ENCODE measurements around the gene FBXO21.
"Not testable (repeated sequence)": the region's sequence is repeated elsewhere in the genome, so short reads cannot be mapped to it uniquely, and the experiment has no call there.

FBXO21 gene

DNA sequence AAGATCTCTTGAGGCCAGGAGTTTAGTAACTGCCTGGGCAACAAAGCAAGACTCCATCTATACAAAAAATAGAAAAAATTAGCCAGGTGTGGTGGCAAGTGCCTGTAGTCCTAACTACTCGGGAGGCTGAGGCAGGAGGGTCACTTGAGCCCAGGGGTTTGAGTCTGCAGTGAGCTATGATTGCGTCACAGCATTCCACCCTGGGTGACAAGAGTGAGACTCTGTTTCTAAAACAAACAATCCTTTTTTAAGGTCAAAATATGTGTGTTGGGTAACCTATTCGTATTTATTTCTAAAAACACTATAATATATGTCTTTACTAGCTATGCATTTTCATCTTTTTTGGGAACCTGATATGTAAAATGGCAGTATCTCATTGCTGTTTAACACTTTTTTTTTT lies 7.4 kb downstream of the FBXO21 start:
- no peak for TF ChIP-seq ZFX (IDR thresholded peaks at IDR 0.05; ENCODE audit: borderline replicate concordance)
- TF ChIP-seq, protein P1, sequence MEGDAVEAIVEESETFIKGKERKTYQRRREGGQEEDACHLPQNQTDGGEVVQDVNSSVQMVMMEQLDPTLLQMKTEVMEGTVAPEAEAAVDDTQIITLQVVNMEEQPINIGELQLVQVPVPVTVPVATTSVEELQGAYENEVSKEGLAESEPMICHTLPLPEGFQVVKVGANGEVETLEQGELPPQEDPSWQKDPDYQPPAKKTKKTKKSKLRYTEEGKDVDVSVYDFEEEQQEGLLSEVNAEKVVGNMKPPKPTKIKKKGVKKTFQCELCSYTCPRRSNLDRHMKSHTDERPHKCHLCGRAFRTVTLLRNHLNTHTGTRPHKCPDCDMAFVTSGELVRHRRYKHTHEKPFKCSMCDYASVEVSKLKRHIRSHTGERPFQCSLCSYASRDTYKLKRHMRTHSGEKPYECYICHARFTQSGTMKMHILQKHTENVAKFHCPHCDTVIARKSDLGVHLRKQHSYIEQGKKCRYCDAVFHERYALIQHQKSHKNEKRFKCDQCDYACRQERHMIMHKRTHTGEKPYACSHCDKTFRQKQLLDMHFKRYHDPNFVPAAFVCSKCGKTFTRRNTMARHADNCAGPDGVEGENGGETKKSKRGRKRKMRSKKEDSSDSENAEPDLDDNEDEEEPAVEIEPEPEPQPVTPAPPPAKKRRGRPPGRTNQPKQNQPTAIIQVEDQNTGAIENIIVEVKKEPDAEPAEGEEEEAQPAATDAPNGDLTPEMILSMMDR (IDR thresholded peaks at IDR 0.05) = no peak
- no peak overlapping the region for H3K27ac ChIP-seq

DNA sequence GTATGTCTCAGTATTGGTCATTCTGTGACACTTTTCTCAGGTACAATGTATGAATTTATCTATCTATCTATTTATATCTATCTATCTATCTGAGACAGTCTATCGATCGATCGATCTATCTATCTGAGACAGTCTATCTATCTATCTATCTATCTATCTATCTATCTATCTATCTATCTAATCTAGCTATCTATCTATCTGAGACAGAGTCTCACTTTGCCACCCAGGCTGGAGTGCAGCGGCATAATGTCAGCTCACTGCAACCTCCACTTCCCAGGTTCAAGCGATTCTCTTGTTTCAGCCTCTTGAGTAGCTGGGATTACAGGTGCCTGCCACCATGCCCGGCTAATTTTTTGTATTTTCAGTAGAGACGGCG lies 8.8 kb downstream of the FBXO21 start:
- not testable (repeated sequence) for H3K27ac ChIP-seq

DNA sequence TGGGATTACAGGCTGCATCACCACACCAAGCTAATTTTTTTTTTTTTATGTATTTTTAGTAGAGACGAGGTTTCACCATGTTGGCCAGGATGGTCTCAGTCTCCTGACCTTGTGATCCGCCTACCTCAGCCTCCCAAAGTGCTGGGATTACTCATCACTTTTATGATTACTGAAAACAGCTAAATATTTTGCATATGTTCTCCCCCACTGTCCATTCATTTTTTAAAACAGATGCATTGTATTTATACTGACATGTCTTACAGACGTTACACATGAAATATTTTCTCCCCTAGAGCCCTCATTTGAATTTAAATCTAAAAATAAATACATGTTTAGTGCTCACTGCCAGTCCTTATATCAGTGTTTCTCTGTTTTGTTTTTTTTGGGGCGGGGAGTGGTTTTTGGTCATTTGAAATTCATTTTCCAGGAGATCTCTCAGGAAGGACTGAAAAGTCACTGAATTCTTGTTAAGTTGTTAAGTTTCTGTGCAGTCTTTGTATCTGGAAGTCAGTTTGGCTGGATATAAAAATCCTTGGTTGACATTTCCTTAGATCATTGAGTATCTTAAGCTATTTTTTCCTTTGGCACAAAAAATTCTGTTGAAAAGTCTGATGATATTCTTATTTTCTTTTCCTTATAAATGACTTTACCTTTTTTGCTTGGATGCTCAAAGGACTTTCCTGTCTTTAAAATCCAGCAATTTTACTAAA lies 9.4 kb downstream of the FBXO21 start:
- TF ChIP-seq, protein P1 (IDR thresholded peaks at IDR 0.05) = no peak
- no peak for TF ChIP-seq ZFX (IDR thresholded peaks at IDR 0.05; ENCODE audit: borderline replicate concordance)
- no peak overlapping the region for H3K27ac ChIP-seq

DNA sequence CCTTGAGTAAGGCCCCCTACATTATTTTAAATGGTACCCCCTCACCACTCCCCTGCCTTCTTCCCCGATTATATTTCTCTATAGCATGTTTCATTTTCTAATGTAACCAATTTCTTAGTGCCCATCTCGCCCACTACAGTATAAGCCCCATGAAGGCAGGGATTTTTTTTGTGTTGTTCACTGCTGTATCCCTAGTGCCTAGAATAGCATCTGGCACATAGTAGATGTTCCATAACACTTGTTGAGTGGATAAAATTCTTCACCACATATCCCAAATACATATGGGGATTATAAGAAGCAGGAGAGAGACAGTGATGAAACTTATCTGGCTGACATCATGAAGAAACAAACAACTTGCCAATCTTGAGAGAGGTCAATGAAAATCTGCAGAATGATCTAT lies 11.5 kb downstream of the FBXO21 start:
- TF ChIP-seq, protein P1 (IDR thresholded peaks at IDR 0.05) = no peak
- TF ChIP-seq ZFX (IDR thresholded peaks at IDR 0.05; ENCODE audit: borderline replicate concordance) = no peak
- no peak overlapping the region for H3K27ac ChIP-seq

DNA sequence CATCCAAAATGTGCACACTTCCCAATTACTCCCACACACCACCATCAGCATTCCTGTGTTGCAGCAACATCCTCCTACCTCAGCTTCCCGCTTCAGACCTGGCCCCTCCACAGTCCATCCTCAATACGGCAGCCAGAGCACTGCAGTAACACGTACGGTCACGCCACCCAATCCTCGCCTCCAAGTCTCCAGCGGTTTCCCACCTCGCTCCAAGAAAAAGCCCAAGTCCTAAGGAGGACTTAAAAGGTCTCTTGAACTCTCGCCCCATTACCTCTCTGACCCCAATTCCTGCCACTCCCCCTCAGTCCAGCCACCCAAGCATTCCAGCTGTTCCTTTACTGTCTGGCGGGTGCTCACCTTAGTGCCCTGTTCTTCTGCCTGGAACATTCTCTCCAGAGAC lies 12.0 kb downstream of the FBXO21 start:
- TF ChIP-seq, protein P1 (IDR thresholded peaks at IDR 0.05) = no peak
- TF ChIP-seq ZFX (IDR thresholded peaks at IDR 0.05; ENCODE audit: borderline replicate concordance) = no peak

DNA sequence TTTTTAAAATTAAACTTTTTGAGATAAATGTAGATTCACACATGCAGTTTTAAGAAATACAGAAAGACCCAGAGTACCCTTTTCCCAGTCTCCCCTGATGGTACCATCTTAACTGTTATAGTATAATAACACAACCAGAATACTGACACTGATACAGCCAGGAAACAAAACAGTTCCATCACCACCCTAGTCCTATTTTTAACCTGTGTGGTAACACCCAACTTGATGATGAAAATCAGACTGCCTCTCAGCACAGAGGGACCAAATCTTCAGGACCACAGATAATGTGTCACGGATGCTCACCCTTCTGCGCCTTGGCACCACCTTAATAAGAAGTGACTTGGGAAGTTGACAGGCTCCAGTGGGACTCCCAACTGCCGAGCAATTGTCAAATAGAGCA lies 18.1 kb downstream of the FBXO21 start:
- no peak overlapping the region for H3K27ac ChIP-seq
- TF ChIP-seq, protein P1 (IDR thresholded peaks at IDR 0.05) = no peak
- TF ChIP-seq ZFX (IDR thresholded peaks at IDR 0.05; ENCODE audit: borderline replicate concordance) = no peak

More for the DNA sequence above, 12.0 kb downstream of the FBXO21 start:
- H3K27ac ChIP-seq = no peak overlapping the region

DNA sequence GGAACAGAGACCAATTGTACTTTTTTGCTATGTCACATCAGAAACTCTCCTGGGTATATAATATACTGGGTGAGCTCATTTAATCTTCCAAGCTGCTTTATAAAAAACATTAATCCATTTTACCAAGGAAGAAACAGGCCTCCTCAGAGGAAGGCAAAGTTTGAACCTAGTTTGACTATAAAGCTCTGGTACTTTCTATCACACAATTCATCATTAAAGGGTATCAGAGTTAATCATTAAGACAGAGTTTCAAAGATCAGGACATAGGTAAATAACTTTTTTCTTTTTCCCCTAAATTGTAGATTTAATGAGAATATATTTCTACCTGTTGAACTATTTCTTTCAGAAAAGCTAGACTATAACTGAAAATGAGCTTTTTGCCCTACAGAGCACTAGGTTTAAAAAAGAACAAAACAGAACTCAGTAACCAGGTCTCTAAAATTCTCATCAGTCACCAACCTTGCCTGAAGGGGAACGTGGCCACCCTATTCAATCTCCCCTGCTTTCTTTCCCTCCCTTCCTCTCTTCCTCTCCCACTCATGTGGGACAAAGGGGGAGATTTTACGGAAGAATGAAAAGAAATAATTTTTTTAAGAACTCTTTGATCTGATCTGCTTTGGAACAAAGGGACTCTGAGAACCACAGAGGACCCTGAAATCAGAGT lies 18.6 kb downstream of the FBXO21 start:
- no peak for TF ChIP-seq ZFX (IDR thresholded peaks at IDR 0.05; ENCODE audit: borderline replicate concordance)
- TF ChIP-seq, protein P1 (IDR thresholded peaks at IDR 0.05) = no peak
- no peak overlapping the region for H3K27ac ChIP-seq

Measured in 22Rv1 (cell line).